K562 (cell line): Measurements from ENCODE around the gene PRPF6. TPM values are rescaled to one million over a fixed set of nuclear protein-coding genes. Genes with fewer than 3 reads are reported as not detected.

Experiments used
- CCNT2 ChIP-seq: IDR thresholded peaks from 2 replicates; pipeline ENCODE4 v1.6.1; 2011; ENCODE audit warnings: borderline replicate concordance, low read depth, mild to moderate bottlenecking, moderate library complexity, mixed read lengths, low read length; ENCODE audit not compliant: insufficient read length; ENCODE audit errors: extremely low read depth
- EGR1 ChIP-seq: fragments of 450-650 bp; conservative IDR thresholded peaks from 2 replicates; pipeline ENCODE4 v1.6.1; 2017; ENCODE audit warnings: mild to moderate bottlenecking
- EP400 ChIP-seq: fragments of 450-650 bp; IDR thresholded peaks from 2 replicates; pipeline ENCODE4 v1.6.1; 2017; ENCODE audit warnings: antibody characterized with exemption, mild to moderate bottlenecking, moderate library complexity
- FIP1L1 ChIP-seq: fragments of 200-400 bp; formaldehyde crosslinking; IDR thresholded peaks from 2 replicates; pipeline ENCODE4 v1.6.1; 2018; ENCODE audit warnings: mild to moderate bottlenecking, low read depth, low read length; ENCODE audit not compliant: poor library complexity, severe bottlenecking
- GATAD2B ChIP-seq: fragments of 450-650 bp; IDR thresholded peaks from 2 replicates; pipeline ENCODE4 v1.6.1; 2017; ENCODE audit warnings: mild to moderate bottlenecking, borderline replicate concordance
- JUND ChIP-seq, 2 experiments: IDR thresholded peaks; 2 replicates in 1 of 2; 3 replicates in 1 of 2; pipeline ENCODE4 v1.6.1; 2011; ENCODE audit warnings: borderline replicate concordance in 2 of 2, low read depth in 2 of 2, low read length in 2 of 2, improper control_type of control experiment in 1 of 2, missing biosample characterization in 1 of 2, missing genetic modification characterization in 1 of 2, missing genetic modification reagents in 1 of 2
- MNT ChIP-seq, 2 experiments: fragments of 450-650 bp; conservative IDR thresholded peaks; 2 replicates each; pipeline ENCODE4 v1.6.1; 2017; ENCODE audit warnings: mild to moderate bottlenecking in 2 of 2, moderate library complexity in 2 of 2
- NFIC ChIP-seq: fragments of 450-650 bp; IDR thresholded peaks from 2 replicates; pipeline ENCODE4 v1.6.1; 2017; ENCODE audit warnings: mild to moderate bottlenecking, inconsistent platforms
- NR2C2 ChIP-seq, 2 experiments: fragments of 200-800 bp in 1 of 2; sonication (Bioruptor generic) in 1 of 2; sonication (generic) in 1 of 2; formaldehyde crosslinking in 1 of 2; IDR thresholded peaks; 2 replicates each; pipeline versions ENCODE4 v1.6.1 to v1.8.0; 2016 to 2022; ENCODE audit warnings: mild to moderate bottlenecking in 1 of 2, missing compliant biosample characterization in 1 of 2, missing genetic modification characterization in 1 of 2, missing genetic modification reagents in 1 of 2
- PYGO2 ChIP-seq: fragments of 450-650 bp; IDR thresholded peaks from 2 replicates; pipeline ENCODE4 v1.6.1; 2016; ENCODE audit warnings: mild to moderate bottlenecking, missing genetic modification characterization, moderate library complexity, missing compliant biosample characterization
- SAP30 ChIP-seq: fragments of 200-600 bp; sonication (generic); IDR thresholded peaks from 2 replicates; pipeline ENCODE4 v1.6.1; 2012; ENCODE audit warnings: borderline replicate concordance, low read depth, mild to moderate bottlenecking, moderate library complexity, low read length, control low read depth, inconsistent platforms; ENCODE audit not compliant: insufficient read depth, poor library complexity, severe bottlenecking
- SP1 ChIP-seq: sonication (generic); formaldehyde crosslinking; IDR thresholded peaks from 2 replicates; pipeline ENCODE4 v1.8.1; 2022; ENCODE audit warnings: mild to moderate bottlenecking, missing genetic modification reagents
- SREBF2 ChIP-seq: sonication (generic); formaldehyde crosslinking; IDR thresholded peaks from 2 replicates; pipeline ENCODE4 v1.4.0; 2020; ENCODE audit warnings: mild to moderate bottlenecking, missing genetic modification reagents
- ZFP91 ChIP-seq: sonication (generic); formaldehyde crosslinking; IDR thresholded peaks from 2 replicates; pipeline ENCODE4 v1.8.0; 2022; ENCODE audit warnings: mild to moderate bottlenecking, missing genetic modification reagents
- ZNF444 ChIP-seq: fragments of 250-450 bp; sonication (Bioruptor Pico); IDR thresholded peaks from 2 replicates; pipeline ENCODE4 v1.4.0; 2020; ENCODE audit warnings: mild to moderate bottlenecking, moderate library complexity
- polyA plus RNA-seq, 8 experiments: library from polyadenylated mRNA; depleted of rRNA in 4 of 8; stranded (reverse) in 5 of 8; unstranded in 3 of 8; fragments of >200 nt; fragmentation: Nextera tagmentation in 2 of 8; fragmentation: Illumina TruSeq in 1 of 8; extraction: Ambion mirVana in 2 of 8; extraction: Trizol in 1 of 8; gene quantifications; 2 replicates each; pipeline versions ENCODE4 v1.2.1 to v1.2.3, GENCODE V29; 2011 to 2014; ENCODE audit warnings: inconsistent platforms in 1 of 8, missing spikeins in 1 of 8
- total RNA-seq, 7 experiments: library from RNA; depleted of rRNA in 6 of 7; stranded (reverse); fragments of >200 nt in 6 of 7; fragmentation: Illumina TruSeq in 2 of 7; extraction: Trizol in 2 of 7; gene quantifications; 2 replicates each; pipeline versions ENCODE4 v1.2.1 to v1.2.3, GENCODE V29; 2011 to 2021; ENCODE audit warnings: low replicate concordance in 1 of 7
- TF ChIP-seq, protein P1 (sequence below): conservative IDR thresholded peaks from 2 replicates; pipeline ENCODE4 v1.6.1; 2011; ENCODE audit warnings: low read depth, mild to moderate bottlenecking, low read length; ENCODE audit not compliant: control insufficient read depth
- TF ChIP-seq, protein P2 (sequence below): sonication (generic); formaldehyde crosslinking; IDR thresholded peaks from 2 replicates; pipeline ENCODE4 v1.8.1; 2023; ENCODE audit warnings: mild to moderate bottlenecking, missing genetic modification reagents

Gene PRPF6
- total and polyA plus RNA-seq, 9 of the 15 experiments (the other 6 are each of a cell fraction or from before 2014, with no cell fraction given) = 4.2 to 83.2 (median 59.9) TPM

DNA sequence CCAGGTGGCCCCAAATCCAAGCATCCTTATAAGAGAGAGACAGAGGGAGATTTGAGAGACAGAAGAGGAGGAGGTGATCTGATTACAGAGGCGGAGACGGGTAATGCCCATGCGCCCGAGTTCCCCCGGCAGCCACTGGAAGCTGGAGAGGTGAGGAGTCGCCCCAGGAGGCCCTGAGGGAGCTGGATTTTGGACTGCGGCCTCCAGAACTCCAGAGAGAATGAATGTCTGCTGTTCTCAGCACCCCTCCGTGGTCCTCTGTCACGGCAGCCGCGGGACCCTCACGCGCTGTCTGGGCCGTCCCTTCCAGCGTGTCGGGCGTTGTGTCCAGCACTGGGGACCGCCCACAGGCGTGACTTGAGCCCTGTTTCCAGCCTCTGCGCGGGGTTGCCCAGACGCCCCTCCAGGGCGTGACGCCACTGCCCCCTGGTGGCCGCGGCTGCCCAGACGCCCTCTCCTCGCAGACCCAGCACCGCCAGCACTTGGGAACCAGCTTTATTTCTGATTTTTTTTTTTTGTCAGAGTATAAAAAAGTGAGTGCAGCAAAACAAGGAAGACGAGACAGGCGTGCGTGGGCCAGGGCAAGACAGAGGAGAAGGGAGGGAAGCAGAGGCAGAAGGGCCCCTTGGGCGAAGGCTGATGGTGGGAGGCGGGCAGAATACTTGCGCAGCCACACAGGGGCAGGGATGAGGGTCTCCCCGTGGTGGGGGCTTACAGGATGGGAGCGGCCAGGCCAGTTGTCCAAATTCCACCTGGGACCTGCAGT is 7.1 kb upstream of the PRPF6 start (continued):
- TF ChIP-seq SAP30 = peak; percentile 52
- TF ChIP-seq SREBF2 (CRISPR knock-in tag) = no peak
- peak; percentile 67; the same call in 1 of the 2 replicates for TF ChIP-seq NR2C2 (CRISPR knock-in tag; IDR thresholded peaks at IDR 0.05)
- no peak for TF ChIP-seq NR2C2 (tag; IDR thresholded peaks at IDR 0.05)
- 0 out of 2 replicates have a peak, but pooled peaks have one; percentile 38 for TF ChIP-seq JUND (IDR thresholded peaks at IDR 0.05; ENCODE audit: borderline replicate concordance, low read depth, low read length)
- no peak; the same call in 2 of the 3 replicates for TF ChIP-seq JUND (tag; IDR thresholded peaks at IDR 0.05; ENCODE audit: borderline replicate concordance, low read depth, low read length)
- TF ChIP-seq SP1 (CRISPR knock-in tag) = peak; percentile 80
- peak; percentile 59 to 78 for TF ChIP-seq MNT (conservative IDR thresholded peaks at IDR 0.05)
- TF ChIP-seq, protein P1, sequence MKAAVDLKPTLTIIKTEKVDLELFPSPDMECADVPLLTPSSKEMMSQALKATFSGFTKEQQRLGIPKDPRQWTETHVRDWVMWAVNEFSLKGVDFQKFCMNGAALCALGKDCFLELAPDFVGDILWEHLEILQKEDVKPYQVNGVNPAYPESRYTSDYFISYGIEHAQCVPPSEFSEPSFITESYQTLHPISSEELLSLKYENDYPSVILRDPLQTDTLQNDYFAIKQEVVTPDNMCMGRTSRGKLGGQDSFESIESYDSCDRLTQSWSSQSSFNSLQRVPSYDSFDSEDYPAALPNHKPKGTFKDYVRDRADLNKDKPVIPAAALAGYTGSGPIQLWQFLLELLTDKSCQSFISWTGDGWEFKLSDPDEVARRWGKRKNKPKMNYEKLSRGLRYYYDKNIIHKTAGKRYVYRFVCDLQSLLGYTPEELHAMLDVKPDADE = no peak
- peak; percentile 34 for TF ChIP-seq NFIC
- TF ChIP-seq ZNF444 (CRISPR knock-in tag) = no peak
- TF ChIP-seq, protein P2, sequence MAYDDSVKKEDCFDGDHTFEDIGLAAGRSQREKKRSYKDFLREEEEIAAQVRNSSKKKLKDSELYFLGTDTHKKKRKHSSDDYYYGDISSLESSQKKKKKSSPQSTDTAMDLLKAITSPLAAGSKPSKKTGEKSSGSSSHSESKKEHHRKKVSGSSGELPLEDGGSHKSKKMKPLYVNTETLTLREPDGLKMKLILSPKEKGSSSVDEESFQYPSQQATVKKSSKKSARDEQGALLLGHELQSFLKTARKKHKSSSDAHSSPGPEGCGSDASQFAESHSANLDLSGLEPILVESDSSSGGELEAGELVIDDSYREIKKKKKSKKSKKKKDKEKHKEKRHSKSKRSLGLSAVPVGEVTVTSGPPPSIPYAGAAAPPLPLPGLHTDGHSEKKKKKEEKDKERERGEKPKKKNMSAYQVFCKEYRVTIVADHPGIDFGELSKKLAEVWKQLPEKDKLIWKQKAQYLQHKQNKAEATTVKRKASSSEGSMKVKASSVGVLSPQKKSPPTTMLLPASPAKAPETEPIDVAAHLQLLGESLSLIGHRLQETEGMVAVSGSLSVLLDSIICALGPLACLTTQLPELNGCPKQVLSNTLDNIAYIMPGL (CRISPR knock-in tag) = peak; percentile 56; the same call in 1 of the 2 replicates
- peak; percentile 67 for TF ChIP-seq FIP1L1
- TF ChIP-seq GATAD2B = no peak
- peak; percentile 32 for TF ChIP-seq CCNT2
- TF ChIP-seq EP400 = 0 out of 2 replicates have a peak, but pooled peaks have one; percentile 9
- TF ChIP-seq EGR1 = peak; percentile 33; the same call in 1 of the 2 replicates
- no peak for TF ChIP-seq PYGO2 (tag)
- no peak for TF ChIP-seq ZFP91 (CRISPR knock-in tag)
